GM12892 (cell line): ENCODE measurements around the gene PLA2G4F.

Source experiments
- POLR2A ChIP-seq: IDR thresholded peaks from 2 replicates; pipeline ENCODE4 v1.6.1; 2011; ENCODE audit warnings: low read depth, low read length, control low read depth
- POLR2AphosphoS5 ChIP-seq: IDR thresholded peaks from 2 replicates; pipeline ENCODE4 v1.6.1; 2011; ENCODE audit warnings: low read depth, low read length, control low read depth
- TAF1 ChIP-seq: IDR thresholded peaks from 2 replicates; pipeline ENCODE4 v1.6.1; 2011; ENCODE audit warnings: low read depth, mild to moderate bottlenecking, control low read depth, low read length, borderline replicate concordance

DNA sequence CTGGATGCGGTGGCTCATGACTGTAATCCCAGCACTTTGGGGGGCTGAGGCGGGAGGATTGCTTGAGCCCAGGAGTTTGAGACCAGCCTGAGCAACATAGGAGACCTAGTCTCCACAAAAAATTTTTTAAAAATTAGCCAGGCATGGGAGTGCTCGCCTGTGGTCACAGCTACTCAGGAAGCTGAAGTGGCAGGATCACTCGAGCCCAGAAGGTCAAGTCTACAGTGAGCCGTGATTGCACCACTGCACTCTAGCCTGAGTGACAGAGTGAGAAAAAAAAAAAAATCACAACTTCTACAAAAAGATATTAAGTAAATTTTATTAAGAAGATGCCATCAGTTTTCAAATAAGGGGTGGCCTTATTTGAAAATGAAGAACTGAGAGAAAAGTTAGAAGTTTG is 50.1 kb downstream of the PLA2G4F start:
- no peak for TF ChIP-seq TAF1
- TF ChIP-seq POLR2AphosphoS5, result no peak
- TF ChIP-seq POLR2A, result no peak
